K562 (cell line): ENCODE results near the gene PSMB10. TPM values are rescaled to one million over a fixed set of nuclear protein-coding genes. Genes with fewer than 3 reads are reported as not detected.
A peak's percentile ranks its signal among the peaks of the same experiment; 100 is the strongest.

Experiments
- CHD7 ChIP-seq: fragments of 200-600 bp; sonication (generic); IDR thresholded peaks from one replicate; pipeline ENCODE4 v1.6.1; 2012; ENCODE audit warnings: mild to moderate bottlenecking, low read depth, low read length, inconsistent platforms
- EP400 ChIP-seq: fragments of 450-650 bp; IDR thresholded peaks from 2 replicates; pipeline ENCODE4 v1.6.1; 2017; ENCODE audit warnings: antibody characterized with exemption, mild to moderate bottlenecking, moderate library complexity
- ESRRB ChIP-seq: fragments of 250-450 bp; sonication (Bioruptor Pico); IDR thresholded peaks from 2 replicates; pipeline ENCODE4 v1.5.0; 2020; ENCODE audit warnings: mild to moderate bottlenecking, moderate library complexity, borderline replicate concordance
- FOXA3 ChIP-seq, 2 experiments: fragments of 450-650 bp in 1 of 2; sonication (generic) in 1 of 2; formaldehyde crosslinking; IDR thresholded peaks in 1 of 2; conservative IDR thresholded peaks in 1 of 2; 2 replicates each; pipeline versions ENCODE4 v1.4.0 to v1.8.0; 2020 to 2022; ENCODE audit warnings: mild to moderate bottlenecking in 2 of 2, missing genetic modification reagents in 1 of 2
- MCM3 ChIP-seq: fragments of 450-650 bp; IDR thresholded peaks from 2 replicates; pipeline ENCODE4 v1.6.1; 2016
- MLLT1 ChIP-seq, 2 experiments: fragments of 450-650 bp; IDR thresholded peaks; 2 replicates each; pipeline ENCODE4 v1.6.1; 2016
- NFRKB ChIP-seq: fragments of 450-650 bp; IDR thresholded peaks from 2 replicates; pipeline ENCODE4 v1.6.1; 2016; ENCODE audit warnings: low read depth
- RBM39 ChIP-seq: fragments of 200-400 bp; formaldehyde crosslinking; optimal IDR thresholded peaks from 2 replicates; pipeline ENCODE3; 2018; ENCODE audit warnings: low read depth, low read length
- RFX7 ChIP-seq: fragments of 250-450 bp; sonication (Bioruptor Pico); IDR thresholded peaks from 2 replicates; pipeline ENCODE4 v1.5.1; 2021; ENCODE audit warnings: mild to moderate bottlenecking
- SMARCA5 ChIP-seq: fragments of 450-650 bp; IDR thresholded peaks from 2 replicates; pipeline ENCODE4 v1.6.1; 2016
- ZNF175 ChIP-seq: fragments of 200-800 bp; sonication (Bioruptor generic); IDR thresholded peaks from 2 replicates; pipeline ENCODE4 v1.6.1; 2016; ENCODE audit warnings: low read depth, mild to moderate bottlenecking, missing genetic modification characterization, missing compliant biosample characterization
- ZNF274 ChIP-seq: IDR thresholded peaks from 2 replicates; pipeline ENCODE4 v1.6.1; 2011; ENCODE audit warnings: low read depth, mild to moderate bottlenecking, low read length, moderate library complexity, borderline replicate concordance
- ZNF740 ChIP-seq, 3 experiments: fragments of 200-800 bp in 1 of 3; sonication (Bioruptor generic) in 1 of 3; sonication (generic) in 1 of 3; formaldehyde crosslinking in 1 of 3; IDR thresholded peaks; 2 replicates each; pipeline versions ENCODE4 v1.6.1 to v1.8.0; 2016 to 2022; ENCODE audit warnings: mild to moderate bottlenecking in 2 of 3, missing compliant biosample characterization in 2 of 3, missing genetic modification characterization in 2 of 3, missing genetic modification reagents in 1 of 3
- polyA plus RNA-seq, 8 experiments: library from polyadenylated mRNA; depleted of rRNA in 4 of 8; stranded (reverse) in 5 of 8; unstranded in 3 of 8; fragments of >200 nt; fragmentation: Nextera tagmentation in 2 of 8; fragmentation: Illumina TruSeq in 1 of 8; extraction: Ambion mirVana in 2 of 8; extraction: Trizol in 1 of 8; gene quantifications; 2 replicates each; pipeline versions ENCODE4 v1.2.1 to v1.2.3, GENCODE V29; 2011 to 2014; ENCODE audit warnings: inconsistent platforms in 1 of 8, missing spikeins in 1 of 8
- total RNA-seq, 7 experiments: library from RNA; depleted of rRNA in 6 of 7; stranded (reverse); fragments of >200 nt in 6 of 7; fragmentation: Illumina TruSeq in 2 of 7; extraction: Trizol in 2 of 7; gene quantifications; 2 replicates each; pipeline versions ENCODE4 v1.2.1 to v1.2.3, GENCODE V29; 2011 to 2021; ENCODE audit warnings: low replicate concordance in 1 of 7

PSMB10 gene
- total and polyA plus RNA-seq, 9 of the 15 experiments (the other 6 are each of a cell fraction or from before 2014, with no cell fraction given), result 11.7 to 105 (median 51.0) TPM

- TF ChIP-seq MLLT1 (IDR thresholded peaks at IDR 0.05) (no peak), ZNF175 (0 out of 2 replicates have a peak, but pooled peaks have one; percentile 25), FOXA3 (CRISPR knock-in tag; conservative IDR thresholded peaks at IDR 0.05 in 1 of 2, IDR thresholded peaks at IDR 0.05 in 1 of 2) (no peak), MCM3 (no peak), RFX7 (CRISPR knock-in tag) (no peak), RBM39 (no peak), CHD7 (no peak), SMARCA5 (no peak), NFRKB (0 out of 2 replicates have a peak, but pooled peaks have one; percentile 57), ESRRB (CRISPR knock-in tag) (no peak), ZNF274 (no peak), ZNF740 (CRISPR knock-in tag; IDR thresholded peaks at IDR 0.05) (no peak), ZNF740 (tag; IDR thresholded peaks at IDR 0.05) (no peak), EP400 (no peak)
Observed at GRCh38 chr16:67969254-67970039, 32.8 kb upstream of the PSMB10 start (continued).
